Upper lobe of right lung (tissue), 1 donor: Measurements from ENCODE around the gene COPZ2. TPM values are rescaled to one million over a fixed set of nuclear protein-coding genes. Genes with fewer than 3 reads are reported as not detected.
"Not testable (repeated sequence)": the region's sequence is repeated elsewhere in the genome, so short reads cannot be mapped to it uniquely, and the experiment has no call there.

Source experiments
- ATAC-seq: fragments of 200-7000 bp; cut with Tn5 transposase; one replicate; pipeline ENCODE4 v1.9.1; 2020; ENCODE audit warnings: mild to moderate bottlenecking, moderate library complexity
- DNase-seq: peaks from one replicate; pipeline ENCODE4 v3.0.0-alpha.2; 2020
- H3K27ac ChIP-seq: fragments of 200-600 bp; one replicate; pipeline ENCODE4 v1.8.0; 2022
- H3K27me3 ChIP-seq: fragments of 200-600 bp; one replicate; pipeline ENCODE4 v1.8.0; 2022; ENCODE audit warnings: mild to moderate bottlenecking
- H3K36me3 ChIP-seq: fragments of 200-600 bp; one replicate; pipeline ENCODE4 v1.8.0; 2022
- H3K4me1 ChIP-seq: fragments of 200-600 bp; one replicate; pipeline ENCODE4 v1.8.0; 2022
- H3K4me3 ChIP-seq: fragments of 200-600 bp; one replicate; pipeline ENCODE4 v1.8.0; 2022; ENCODE audit warnings: mild to moderate bottlenecking
- H3K9me3 ChIP-seq: fragments of 200-600 bp; one replicate; pipeline ENCODE4 v1.8.0; 2022
- intact Hi-C: fragments of 100-400 bp; cut with DNase I; formaldehyde crosslinking; loops from one replicate; pipeline ENCODE4 v1.11.0; 2022
- total RNA-seq: library from RNA; stranded (reverse); fragmentation: NEBNext Ultra II Directional; extraction: Animal tissue kit (Norgen Biotek cat#: 25700); gene quantifications from one replicate; pipeline ENCODE4 v1.2.1, GENCODE V29; 2021
- TF ChIP-seq, protein P1 (sequence below): fragments of 200-600 bp; IDR thresholded peaks from one replicate; pipeline ENCODE4 v1.8.0; 2022; ENCODE audit warnings: antibody characterized with exemption
- donor health status: DM: no; HTN: yes; CAD: no; lungs with severe emphysema.

COPZ2 gene
- total RNA-seq, 1 donor from 2014 or later, result 24.5 TPM

DNA sequence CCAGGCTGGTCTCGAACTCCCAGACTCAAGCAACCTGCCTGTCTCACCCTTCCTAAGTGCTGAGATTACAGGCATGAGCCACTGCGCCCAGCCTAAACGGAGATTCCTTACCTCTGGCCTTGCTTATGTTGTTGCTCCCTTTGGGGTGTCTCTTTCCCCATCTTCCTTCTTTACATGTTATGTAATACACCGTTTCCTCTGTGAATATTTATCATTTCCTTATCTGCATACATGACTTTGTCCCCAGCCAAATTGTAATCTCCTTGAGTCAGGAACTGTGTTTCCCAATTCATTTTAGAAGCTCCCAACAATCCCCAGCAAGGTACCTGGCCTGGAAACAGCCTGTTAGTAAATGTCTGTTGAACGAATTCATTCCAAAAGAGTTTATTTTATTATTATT is 15.7 kb downstream of the COPZ2 start:
- no peaks in the 10 kb centered on the region for H3K27me3 ChIP-seq
- H3K9me3 ChIP-seq, result no peaks in the 10 kb centered on the region
- TF ChIP-seq, protein P1, sequence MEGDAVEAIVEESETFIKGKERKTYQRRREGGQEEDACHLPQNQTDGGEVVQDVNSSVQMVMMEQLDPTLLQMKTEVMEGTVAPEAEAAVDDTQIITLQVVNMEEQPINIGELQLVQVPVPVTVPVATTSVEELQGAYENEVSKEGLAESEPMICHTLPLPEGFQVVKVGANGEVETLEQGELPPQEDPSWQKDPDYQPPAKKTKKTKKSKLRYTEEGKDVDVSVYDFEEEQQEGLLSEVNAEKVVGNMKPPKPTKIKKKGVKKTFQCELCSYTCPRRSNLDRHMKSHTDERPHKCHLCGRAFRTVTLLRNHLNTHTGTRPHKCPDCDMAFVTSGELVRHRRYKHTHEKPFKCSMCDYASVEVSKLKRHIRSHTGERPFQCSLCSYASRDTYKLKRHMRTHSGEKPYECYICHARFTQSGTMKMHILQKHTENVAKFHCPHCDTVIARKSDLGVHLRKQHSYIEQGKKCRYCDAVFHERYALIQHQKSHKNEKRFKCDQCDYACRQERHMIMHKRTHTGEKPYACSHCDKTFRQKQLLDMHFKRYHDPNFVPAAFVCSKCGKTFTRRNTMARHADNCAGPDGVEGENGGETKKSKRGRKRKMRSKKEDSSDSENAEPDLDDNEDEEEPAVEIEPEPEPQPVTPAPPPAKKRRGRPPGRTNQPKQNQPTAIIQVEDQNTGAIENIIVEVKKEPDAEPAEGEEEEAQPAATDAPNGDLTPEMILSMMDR, result no peak
- no peak for DNase-seq
- no peak overlapping the region for H3K27ac ChIP-seq
- ATAC-seq, result no peak
- no peak overlapping the region for H3K4me3 ChIP-seq
- intact Hi-C loops, result no loop called here
- no peaks in the 10 kb centered on the region for H3K36me3 ChIP-seq
- H3K4me1 ChIP-seq, result peaks cover 34% of the 10 kb centered on the region

DNA sequence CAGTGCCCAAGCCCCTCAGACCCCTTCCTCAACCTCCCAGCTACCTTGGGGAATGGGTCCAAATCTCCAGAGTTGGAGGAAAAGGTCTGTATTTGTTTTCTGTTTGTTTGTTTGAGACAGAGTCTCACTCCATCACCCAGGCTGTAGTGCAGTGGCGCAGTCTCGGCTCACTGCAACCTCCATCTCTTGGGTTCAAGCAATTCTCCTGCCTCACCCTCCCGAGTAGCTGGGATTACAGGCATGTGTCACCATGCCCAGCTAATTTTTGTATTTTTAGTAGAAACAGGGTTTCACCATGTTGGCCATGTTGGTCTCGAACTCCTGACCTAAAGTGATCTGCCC is 19.8 kb downstream of the COPZ2 start:
- H3K27ac ChIP-seq, DNase-seq, H3K27me3 ChIP-seq, H3K4me3 ChIP-seq, H3K9me3 ChIP-seq, ATAC-seq, H3K36me3 ChIP-seq, H3K4me1 ChIP-seq, intact Hi-C loops: not testable (repeated sequence)

DNA sequence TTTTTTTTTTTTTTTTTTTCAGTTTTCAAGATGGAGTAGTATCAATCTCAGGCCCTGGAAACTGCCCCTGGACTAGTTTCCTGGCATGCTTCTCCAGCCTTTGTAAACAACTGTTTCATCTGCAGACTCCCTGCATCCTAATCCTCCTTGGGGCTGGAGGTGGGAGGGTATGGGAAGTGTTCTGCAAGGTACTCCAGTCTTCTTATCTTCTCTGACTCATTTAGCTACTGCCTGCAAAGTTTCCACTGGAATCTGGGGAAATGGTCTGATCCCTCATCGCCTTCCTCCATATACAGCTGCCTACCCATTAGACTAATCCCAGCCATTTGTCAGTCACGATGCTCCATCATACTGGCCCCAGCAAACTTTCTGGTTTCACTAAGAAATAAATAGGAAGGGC is 21.5 kb downstream of the COPZ2 start:
- ATAC-seq, result no peak
- TF ChIP-seq, protein P1, result no peak
- no peak overlapping the region for H3K27ac ChIP-seq
- DNase-seq, result no peak
- intact Hi-C loops, result no loop called here
- no peaks in the 10 kb centered on the region for H3K9me3 ChIP-seq
- no peaks in the 10 kb centered on the region for H3K36me3 ChIP-seq
- H3K4me1 ChIP-seq, result peaks cover 13% of the 10 kb centered on the region
- H3K27me3 ChIP-seq, result peaks cover 20% of the 10 kb centered on the region
- H3K4me3 ChIP-seq, result no peak overlapping the region

DNA sequence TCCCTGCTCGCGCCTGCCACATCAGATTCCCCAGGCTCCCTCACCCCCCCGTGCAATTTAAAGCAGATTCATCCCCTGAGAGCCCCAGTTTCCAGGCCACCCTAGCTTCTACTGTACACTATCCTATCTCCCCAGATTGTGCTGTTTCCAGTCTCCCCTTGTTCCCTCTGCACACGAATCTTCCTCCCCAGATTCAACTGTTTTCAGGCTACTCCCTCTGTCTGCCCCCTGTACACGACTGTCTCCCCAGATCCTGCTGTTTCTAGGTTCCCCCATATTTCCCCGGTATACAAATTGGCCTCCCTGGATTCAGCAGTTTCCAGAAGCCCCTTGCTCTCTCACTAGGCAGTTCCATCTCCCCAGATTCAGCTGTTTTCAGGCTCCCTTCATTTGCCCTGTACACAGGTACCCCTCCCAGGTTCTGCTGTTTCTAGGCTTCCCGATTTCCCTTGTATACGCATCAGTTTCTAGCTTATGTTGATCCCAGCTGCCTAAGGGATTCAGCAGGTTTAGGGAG is 22.9 kb downstream of the COPZ2 start:
- Histone ChIP-seq H3K36me3 (no peaks in the 10 kb centered on the region), H3K9me3 (no peaks in the 10 kb centered on the region), H3K4me3 (no peak overlapping the region), H3K27ac (no peak overlapping the region), H3K27me3 (peaks cover 32% of the 10 kb centered on the region), H3K4me1 (peaks cover 13% of the 10 kb centered on the region)
- ATAC-seq (no peak), DNase-seq (no peak)
- intact Hi-C loops, result no loop called here
- TF ChIP-seq, protein P1, result no peak

DNA sequence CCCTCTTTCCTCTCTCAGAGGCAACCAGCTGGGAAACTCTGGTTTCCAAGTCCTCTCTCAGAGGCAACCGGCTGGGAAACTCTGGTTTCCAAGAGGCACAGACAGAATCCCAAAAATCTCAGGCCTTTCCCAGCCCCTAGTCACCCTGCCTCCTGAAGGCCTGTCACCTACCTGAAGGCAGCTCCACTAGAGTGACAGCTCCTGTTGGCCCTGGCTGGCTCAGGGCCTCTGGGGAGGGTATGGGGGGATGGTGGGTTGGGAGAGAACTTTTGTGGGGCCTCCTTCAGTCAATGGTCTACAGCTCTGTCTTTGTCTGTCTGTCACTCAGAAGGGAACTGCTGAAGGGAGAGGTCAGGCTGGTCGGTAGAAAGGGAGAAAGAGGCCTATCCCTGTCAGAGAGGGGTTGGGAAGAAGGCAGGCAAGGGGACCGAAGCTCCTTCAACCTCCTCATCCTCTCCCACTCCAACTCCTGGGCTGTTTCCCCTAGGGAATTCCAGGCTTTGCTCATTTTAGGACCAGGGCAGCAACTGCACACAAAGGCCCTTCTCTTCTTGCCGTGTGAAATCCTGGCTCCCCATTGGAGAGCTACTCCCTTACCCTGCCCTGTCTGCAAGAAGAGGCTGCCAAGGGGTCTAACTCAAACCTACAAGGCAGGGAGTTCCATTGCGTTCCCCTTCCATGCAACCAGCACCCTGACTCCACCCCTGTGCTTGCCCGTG is 23.6 kb downstream of the COPZ2 start:
- Histone ChIP-seq H3K4me3 (no peak overlapping the region), H3K27me3 (peaks cover 38% of the 10 kb centered on the region), H3K9me3 (no peaks in the 10 kb centered on the region), H3K27ac (no peak overlapping the region), H3K36me3 (no peaks in the 10 kb centered on the region), H3K4me1 (peaks cover 13% of the 10 kb centered on the region)
- intact Hi-C loops, result no loop called here
- no peak for ATAC-seq
- TF ChIP-seq, protein P1, result no peak
- no peak for DNase-seq

DNA sequence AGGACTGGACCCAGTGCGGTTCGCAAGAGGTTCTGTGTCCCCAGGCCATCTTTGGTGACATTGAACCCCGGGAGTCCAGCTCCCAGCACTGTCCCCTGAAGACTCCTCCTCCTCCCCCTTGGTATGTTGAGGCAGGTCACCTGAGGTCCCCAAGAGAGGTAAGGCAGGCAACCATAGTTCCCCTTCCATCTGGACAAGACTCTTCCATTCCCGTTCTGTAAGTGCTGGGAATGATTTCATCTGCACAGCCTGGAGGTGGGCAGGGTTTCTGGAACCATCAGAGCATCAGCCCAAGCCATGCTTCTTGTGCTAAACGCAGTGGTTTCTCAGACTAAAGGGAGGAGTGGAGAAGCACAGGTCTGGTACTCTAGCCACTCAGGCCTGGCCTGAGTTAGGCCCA is 24.9 kb downstream of the COPZ2 start:
- H3K4me1 ChIP-seq, result peaks cover 13% of the 10 kb centered on the region
- H3K36me3 ChIP-seq, result no peaks in the 10 kb centered on the region
- no peak overlapping the region for H3K27ac ChIP-seq
- no peaks in the 10 kb centered on the region for H3K9me3 ChIP-seq
- H3K27me3 ChIP-seq, result peaks cover 38% of the 10 kb centered on the region
- DNase-seq, result no peak
- ATAC-seq, result no peak
- intact Hi-C loops, result no loop called here
- TF ChIP-seq, protein P1, result no peak
- H3K4me3 ChIP-seq, result no peak overlapping the region
